Measurements from ENCODE around the gene LRRC8E. TPM values are rescaled to one million over a fixed set of nuclear protein-coding genes. Genes with fewer than 3 reads are reported as not detected.

The LRRC8E gene
- total and polyA plus RNA-seq, 2 experiments from 2014 or later: 3.3 to 4.5 TPM

- Histone ChIP-seq H4K20me1 (ENCODE audit: insufficient read depth, poor library complexity, severe bottlenecking) (no peaks in the 10 kb centered on the region), H3K4me3 (no peak overlapping the region), H3K27me3 (peaks cover 17% of the 10 kb centered on the region), H3K9me2 (replicated peaks; ENCODE audit: insufficient read depth) (no peaks in the 10 kb centered on the region), H3K36me3 (replicated peaks; ENCODE audit: insufficient read depth, low read depth) (no peaks in the 10 kb centered on the region), H3K4me1 (ENCODE audit: insufficient read depth) (peaks cover 4% of the 10 kb centered on the region), H3K27ac (no peak overlapping the region), H3K9me3 (ENCODE audit: low read depth) (no peaks in the 10 kb centered on the region), H2AFZ (peak overlapping the region; percentile 13), H3K4me2 (peak overlapping the region; percentile 91), H3K79me2 (no peaks in the 10 kb centered on the region)
- DNase-seq (ENCODE audit: low spot score): no peak
- TF ChIP-seq CTCF (IDR thresholded peaks at IDR 0.05; ENCODE audit: poor library complexity) (no peak), EZH2 (IDR thresholded peaks at IDR 0.05; ENCODE audit: borderline replicate concordance) (no peak), EZH2phosphoT487 (IDR thresholded peaks at IDR 0.05; ENCODE audit: low read depth, severe bottlenecking, unreplicated experiment) (no peak)
- WGBS (ENCODE audit: low lambda C conversion rate, missing lambda C conversion rate): 56% methylated on average over 11 of the region's 12 CpGs
Measured at GRCh38 chr19:7874897-7875273, 13.4 kb upstream of the LRRC8E start.

- H3K4me1 ChIP-seq (ENCODE audit: insufficient read depth): peaks cover 4% of the 10 kb centered on the region
- WGBS (ENCODE audit: low lambda C conversion rate, missing lambda C conversion rate): 95% methylated on average over 6 of the region's 6 CpGs
- DNase-seq (ENCODE audit: low spot score): no peak
- H3K9me2 ChIP-seq (replicated peaks; ENCODE audit: insufficient read depth): no peaks in the 10 kb centered on the region
- no peaks in the 10 kb centered on the region for H3K9me3 ChIP-seq (ENCODE audit: low read depth)
- no peaks in the 10 kb centered on the region for H3K36me3 ChIP-seq (replicated peaks; ENCODE audit: insufficient read depth, low read depth)
- no peaks in the 10 kb centered on the region for H3K79me2 ChIP-seq
- TF ChIP-seq EZH2 (IDR thresholded peaks at IDR 0.05; ENCODE audit: borderline replicate concordance) (no peak), CTCF (IDR thresholded peaks at IDR 0.05; ENCODE audit: poor library complexity) (no peak), EZH2phosphoT487 (IDR thresholded peaks at IDR 0.05; ENCODE audit: low read depth, severe bottlenecking, unreplicated experiment) (no peak)
- H4K20me1 ChIP-seq (ENCODE audit: insufficient read depth, poor library complexity, severe bottlenecking): no peaks in the 10 kb centered on the region
- H2AFZ ChIP-seq: no peak overlapping the region
- peaks cover 16% of the 10 kb centered on the region for H3K27me3 ChIP-seq
- H3K27ac ChIP-seq: no peak overlapping the region
- H3K4me2 ChIP-seq: no peak overlapping the region
- no peak overlapping the region for H3K4me3 ChIP-seq
Measured at GRCh38 chr19:7877249-7877836, 11.0 kb upstream of the LRRC8E start.

GRCh38 chr19:7879111-7879807 is 9.1 kb upstream of the LRRC8E start:
- H3K9me2 ChIP-seq (replicated peaks; ENCODE audit: insufficient read depth): no peaks in the 10 kb centered on the region

More at GRCh38 chr19:7879111-7879807, 9.1 kb upstream of the LRRC8E start:
- 89% methylated on average over 18 of the region's 18 CpGs for WGBS (ENCODE audit: low lambda C conversion rate, missing lambda C conversion rate)
- no peak for DNase-seq (ENCODE audit: low spot score)
- Histone ChIP-seq H3K9me3 (ENCODE audit: low read depth) (no peaks in the 10 kb centered on the region), H2AFZ (no peak overlapping the region), H3K79me2 (no peaks in the 10 kb centered on the region), H3K27ac (no peak overlapping the region), H4K20me1 (ENCODE audit: insufficient read depth, poor library complexity, severe bottlenecking) (no peaks in the 10 kb centered on the region), H3K4me2 (no peak overlapping the region), H3K36me3 (replicated peaks; ENCODE audit: insufficient read depth, low read depth) (no peaks in the 10 kb centered on the region), H3K4me3 (no peak overlapping the region), H3K27me3 (no peaks in the 10 kb centered on the region), H3K4me1 (ENCODE audit: insufficient read depth) (no peaks in the 10 kb centered on the region)
- no peak for TF ChIP-seq EZH2phosphoT487 (IDR thresholded peaks at IDR 0.05; ENCODE audit: low read depth, severe bottlenecking, unreplicated experiment)
- no peak for TF ChIP-seq EZH2 (IDR thresholded peaks at IDR 0.05; ENCODE audit: borderline replicate concordance)
- no peak for TF ChIP-seq CTCF (IDR thresholded peaks at IDR 0.05; ENCODE audit: poor library complexity)
